ENCODE measurements around the gene CASK.
"Not testable (repeated sequence)": the region's sequence is repeated elsewhere in the genome, so short reads cannot be mapped to it uniquely, and the experiment has no call there.

CASK gene

GRCh38 chrX:41515376-41515775 is 408.0 kb downstream of the CASK start:
- TF ChIP-seq CTCF (IDR thresholded peaks at IDR 0.05; ENCODE audit: insufficient read depth, low read depth, low read length, missing control alignments): no peak
- no peak overlapping the region for H3K4me3 ChIP-seq (ENCODE audit: low read length)
- DNase-seq (ENCODE audit: low read depth): no peak

GRCh38 chrX:41514179-41514578 is 409.2 kb downstream of the CASK start:
- no peak overlapping the region for H3K4me3 ChIP-seq (ENCODE audit: low read length)
- DNase-seq (ENCODE audit: low read depth): no peak
- no peak for TF ChIP-seq CTCF (IDR thresholded peaks at IDR 0.05; ENCODE audit: insufficient read depth, low read depth, low read length, missing control alignments)

GRCh38 chrX:41512853-41513252 is 410.5 kb downstream of the CASK start:
- not testable (repeated sequence) for H3K4me3 ChIP-seq (ENCODE audit: low read length); DNase-seq (ENCODE audit: low read depth)

- DNase-seq (ENCODE audit: low read depth): no peak
- TF ChIP-seq CTCF (IDR thresholded peaks at IDR 0.05; ENCODE audit: insufficient read depth, low read depth, low read length, missing control alignments): no peak
- H3K4me3 ChIP-seq (ENCODE audit: low read length): no peak overlapping the region
Measured at GRCh38 chrX:41512394-41512793, 411.0 kb downstream of the CASK start.

- no peak overlapping the region for H3K4me3 ChIP-seq (ENCODE audit: low read length)
- TF ChIP-seq CTCF (IDR thresholded peaks at IDR 0.05; ENCODE audit: insufficient read depth, low read depth, low read length, missing control alignments): no peak
- no peak for DNase-seq (ENCODE audit: low read depth)
Measured at GRCh38 chrX:41507919-41508318, 415.4 kb downstream of the CASK start.

GRCh38 chrX:41502004-41502403 is 421.4 kb downstream of the CASK start:
- no peak overlapping the region for H3K4me3 ChIP-seq (ENCODE audit: low read length)
- TF ChIP-seq CTCF (IDR thresholded peaks at IDR 0.05; ENCODE audit: insufficient read depth, low read depth, low read length, missing control alignments): no peak
- no peak for DNase-seq (ENCODE audit: low read depth)

- DNase-seq (ENCODE audit: low read depth): no peak
- no peak for TF ChIP-seq CTCF (IDR thresholded peaks at IDR 0.05; ENCODE audit: insufficient read depth, low read depth, low read length, missing control alignments)
- H3K4me3 ChIP-seq (ENCODE audit: low read length): no peak overlapping the region
Measured at GRCh38 chrX:41499984-41500383, 423.4 kb downstream of the CASK start.

- no peak for DNase-seq (ENCODE audit: low read depth)
- no peak overlapping the region for H3K4me3 ChIP-seq (ENCODE audit: low read length)
- no peak for TF ChIP-seq CTCF (IDR thresholded peaks at IDR 0.05; ENCODE audit: insufficient read depth, low read depth, low read length, missing control alignments)
Measured at GRCh38 chrX:41499195-41499594, 424.2 kb downstream of the CASK start.
